ENCODE results near the gene SPRY2. TPM values are rescaled to one million over a fixed set of nuclear protein-coding genes. Genes with fewer than 3 reads are reported as not detected.

Gene SPRY2
- total RNA-seq, 2 donors from 2014 or later = 0.21 to 0.22 TPM

- no peaks in the 10 kb centered on the region for H3K36me3 Mint-ChIP-seq (ENCODE audit: insufficient read depth in 2 of 2)
These were observed 43.4 kb downstream of the SPRY2 start for GRCh38 chr13:80297503-80297902.

GRCh38 chr13:80297094-80297493 lies 43.8 kb downstream of the SPRY2 start:
- DNase-seq = no peak
- Mint-ChIP-seq H3K4me3 (no peak overlapping the region), H3K4me1 (ENCODE audit: low read depth) (no peaks in the 10 kb centered on the region), H3K9me3 (no peaks in the 10 kb centered on the region), H3K27ac (no peak overlapping the region), H3K27me3 (ENCODE audit: low read depth) (no peaks in the 10 kb centered on the region), H3K36me3 (ENCODE audit: insufficient read depth in 2 of 2) (no peaks in the 10 kb centered on the region)
- ATAC-seq (replicated peaks in 1 of 2) = no peak

More at GRCh38 chr13:80297503-80297902, 43.4 kb downstream of the SPRY2 start:
- Mint-ChIP-seq H3K4me1 (ENCODE audit: low read depth) (no peaks in the 10 kb centered on the region), H3K27ac (no peak overlapping the region), H3K9me3 (no peaks in the 10 kb centered on the region), H3K27me3 (ENCODE audit: low read depth) (no peaks in the 10 kb centered on the region), H3K4me3 (no peak overlapping the region)
- ATAC-seq (replicated peaks in 1 of 2) (no peak), DNase-seq (no peak)

DNA sequence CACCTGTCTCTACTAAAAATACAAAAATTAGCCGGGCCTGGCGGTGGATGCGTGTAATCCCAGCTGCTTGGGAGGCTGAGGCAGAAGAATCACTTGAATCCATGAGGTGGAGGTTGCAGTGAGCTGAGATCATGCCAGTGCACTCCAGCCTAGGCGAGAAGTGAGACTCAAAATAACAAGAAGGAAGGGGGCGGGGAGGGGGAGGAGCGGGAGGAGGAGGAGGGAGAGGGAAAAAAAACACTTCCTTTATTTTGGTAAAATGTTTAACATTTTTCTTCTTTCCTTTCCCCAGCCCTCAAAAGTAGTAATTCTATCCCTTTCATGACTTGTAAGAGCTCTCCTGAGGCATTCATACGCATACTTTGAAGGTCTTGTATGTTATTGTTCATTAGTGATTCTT lies 44.3 kb downstream of the SPRY2 start:
- ATAC-seq (replicated peaks in 1 of 2) (no peak), DNase-seq (no peak)
- Mint-ChIP-seq H3K27me3 (ENCODE audit: low read depth) (no peaks in the 10 kb centered on the region), H3K36me3 (ENCODE audit: insufficient read depth in 2 of 2) (no peaks in the 10 kb centered on the region), H3K4me3 (no peak overlapping the region), H3K27ac (no peak overlapping the region), H3K4me1 (ENCODE audit: low read depth) (no peaks in the 10 kb centered on the region), H3K9me3 (no peaks in the 10 kb centered on the region)

- DNase-seq (no peak), ATAC-seq (replicated peaks in 1 of 2) (no peak)
- H3K4me3 Mint-ChIP-seq = no peak overlapping the region
- no peaks in the 10 kb centered on the region for H3K27me3 Mint-ChIP-seq (ENCODE audit: low read depth)
- H3K9me3 Mint-ChIP-seq = peaks cover 0 to 3% of the 10 kb centered on the region in 2 donors
- H3K36me3 Mint-ChIP-seq (ENCODE audit: insufficient read depth in 2 of 2) = no peaks in the 10 kb centered on the region
- H3K4me1 Mint-ChIP-seq (ENCODE audit: low read depth) = no peaks in the 10 kb centered on the region
- no peak overlapping the region for H3K27ac Mint-ChIP-seq
These were observed 50.3 kb downstream of the SPRY2 start for GRCh38 chr13:80290591-80290990.

Measured in activated T-cell treated with anti-CD3 and anti-CD28 coated beads, Interleukin-2, amount 50 U/mL, for 72 hours (primary cell).